HEK293T (cell line): ENCODE data around the gene DMXL1.

ENCODE experiments used
- FOXA1 ChIP-seq: fragments of 450-650 bp; IDR thresholded peaks from 2 replicates; pipeline ENCODE4 v1.6.1; 2016; ENCODE audit warnings: mild to moderate bottlenecking
- FOXM1 ChIP-seq: fragments of 450-650 bp; IDR thresholded peaks from 2 replicates; pipeline ENCODE4 v1.6.1; 2017; ENCODE audit warnings: mild to moderate bottlenecking, borderline replicate concordance
- HDGF ChIP-seq: fragments of 450-650 bp; IDR thresholded peaks from 2 replicates; pipeline ENCODE4 v1.6.1; 2017; ENCODE audit warnings: antibody characterized with exemption, borderline replicate concordance
- NFRKB ChIP-seq: fragments of 450-650 bp; IDR thresholded peaks from 2 replicates; pipeline ENCODE4 v1.6.1; 2016; ENCODE audit warnings: mild to moderate bottlenecking, moderate library complexity
- SUZ12 ChIP-seq: fragments of 450-650 bp; IDR thresholded peaks from 2 replicates; pipeline ENCODE4 v1.6.1; 2016; ENCODE audit warnings: mild to moderate bottlenecking
- TARDBP ChIP-seq: fragments of 450-650 bp; IDR thresholded peaks from 2 replicates; pipeline ENCODE4 v1.6.1; 2016

GRCh38 chr5:119095611-119096010, 24.7 kb downstream of the DMXL1 start:
- TF ChIP-seq HDGF (no peak), FOXM1 (no peak), SUZ12 (no peak), FOXA1 (no peak), NFRKB (no peak), TARDBP (no peak)
